ENCODE data around the gene GLMN.
"Not testable (repeated sequence)": the region's sequence is repeated elsewhere in the genome, so short reads cannot be mapped to it uniquely, and the experiment has no call there.

- not testable (repeated sequence) for TF ChIP-seq CTCF, POLR2A (IDR thresholded peaks at IDR 0.05)
These were observed 44.1 kb downstream of the GLMN start for GRCh38 chr1:92254714-92255113.
